ENCODE data around the gene TMBIM1.
"Not testable (repeated sequence)": the region's sequence is repeated elsewhere in the genome, so short reads cannot be mapped to it uniquely, and the experiment has no call there.

The TMBIM1 gene

DNA sequence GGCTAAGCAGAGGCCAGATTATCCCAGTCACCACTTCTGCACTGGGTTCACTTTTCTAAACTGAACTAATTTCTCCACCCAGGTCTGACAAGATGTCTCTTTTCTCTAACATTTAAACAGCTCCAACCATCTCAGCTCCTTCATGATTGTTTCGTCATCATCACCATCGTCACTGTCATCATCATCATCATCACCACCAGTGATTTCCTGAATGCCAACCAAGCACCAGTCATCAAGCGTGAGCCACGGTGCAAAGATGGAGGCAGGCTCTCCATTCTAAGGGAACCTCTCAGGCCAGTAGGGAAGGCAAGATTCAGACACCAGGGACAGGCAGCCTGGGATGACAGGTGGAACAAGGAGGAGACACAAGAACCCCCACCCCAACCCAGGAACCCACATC lies 25.5 kb upstream of the TMBIM1 start:
- Histone ChIP-seq H3K27ac (ENCODE audit: low read length) (no peak overlapping the region), H3K4me1 (ENCODE audit: control insufficient read depth, insufficient read depth, low read length) (peaks cover 3% of the 10 kb centered on the region; the same call in 1 of the 2 replicates), H3K4me3 (ENCODE audit: low read length) (no peak overlapping the region), H3K9me3 (ENCODE audit: control insufficient read depth, insufficient read depth, low read length) (no peaks in the 10 kb centered on the region), H3K36me3 (ENCODE audit: control insufficient read depth, insufficient read depth, low read length) (no peaks in the 10 kb centered on the region), H3K27me3 (ENCODE audit: control insufficient read depth, insufficient read depth, low read length) (no peaks in the 10 kb centered on the region)
- no CpG with 5 or more reads among the region's 4 CpGs for WGBS (ENCODE audit: insufficient coverage, insufficient read length)
- no peak for DNase-seq (ENCODE audit: low read depth, low spot score)

GRCh38 chr2:218317303-218317630 lies 25.0 kb upstream of the TMBIM1 start:
- Histone ChIP-seq H3K4me1 (ENCODE audit: control insufficient read depth, insufficient read depth, low read length) (peaks cover under 1% of the 10 kb centered on the region; the same call in 1 of the 2 replicates), H3K36me3 (ENCODE audit: control insufficient read depth, insufficient read depth, low read length) (no peaks in the 10 kb centered on the region), H3K27ac (ENCODE audit: low read length) (no peak overlapping the region), H3K9me3 (ENCODE audit: control insufficient read depth, insufficient read depth, low read length) (no peaks in the 10 kb centered on the region), H3K27me3 (ENCODE audit: control insufficient read depth, insufficient read depth, low read length) (no peaks in the 10 kb centered on the region), H3K4me3 (ENCODE audit: low read length) (no peak overlapping the region)
- DNase-seq (ENCODE audit: low read depth, low spot score) = no peak
- no CpG with 5 or more reads among the region's 1 CpG for WGBS (ENCODE audit: insufficient coverage, insufficient read length)

- no peak overlapping the region for H3K4me3 ChIP-seq (ENCODE audit: low read length)
- DNase-seq (ENCODE audit: low read depth, low spot score) = no peak
- H3K27ac ChIP-seq (ENCODE audit: low read length) = no peak overlapping the region
- H3K4me1 ChIP-seq (ENCODE audit: control insufficient read depth, insufficient read depth, low read length) = no peaks in the 10 kb centered on the region
- WGBS (ENCODE audit: insufficient coverage, insufficient read length) = no CpG with 5 or more reads among the region's 8 CpGs
- no peaks in the 10 kb centered on the region for H3K36me3 ChIP-seq (ENCODE audit: control insufficient read depth, insufficient read depth, low read length)
- no peaks in the 10 kb centered on the region for H3K27me3 ChIP-seq (ENCODE audit: control insufficient read depth, insufficient read depth, low read length)
- H3K9me3 ChIP-seq (ENCODE audit: control insufficient read depth, insufficient read depth, low read length) = no peaks in the 10 kb centered on the region
Measured at GRCh38 chr2:218315397-218315796, 23.1 kb upstream of the TMBIM1 start.

GRCh38 chr2:218314764-218315163 lies 22.5 kb upstream of the TMBIM1 start:
- H3K4me3 ChIP-seq (ENCODE audit: low read length); H3K4me1 ChIP-seq (ENCODE audit: control insufficient read depth, insufficient read depth, low read length); H3K27me3 ChIP-seq (ENCODE audit: control insufficient read depth, insufficient read depth, low read length); DNase-seq (ENCODE audit: low read depth, low spot score); H3K27ac ChIP-seq (ENCODE audit: low read length); H3K36me3 ChIP-seq (ENCODE audit: control insufficient read depth, insufficient read depth, low read length); H3K9me3 ChIP-seq (ENCODE audit: control insufficient read depth, insufficient read depth, low read length): not testable (repeated sequence)
- WGBS (ENCODE audit: insufficient coverage, insufficient read length) = no CpG with 5 or more reads among the region's 4 CpGs

GRCh38 chr2:218313356-218313755 lies 21.1 kb upstream of the TMBIM1 start:
- no peak for DNase-seq (ENCODE audit: low read depth, low spot score)
- Histone ChIP-seq H3K9me3 (ENCODE audit: control insufficient read depth, insufficient read depth, low read length) (no peaks in the 10 kb centered on the region), H3K27me3 (ENCODE audit: control insufficient read depth, insufficient read depth, low read length) (no peaks in the 10 kb centered on the region), H3K4me3 (ENCODE audit: low read length) (no peak overlapping the region), H3K4me1 (ENCODE audit: control insufficient read depth, insufficient read depth, low read length) (no peaks in the 10 kb centered on the region), H3K36me3 (ENCODE audit: control insufficient read depth, insufficient read depth, low read length) (no peaks in the 10 kb centered on the region), H3K27ac (ENCODE audit: low read length) (no peak overlapping the region)
- WGBS (ENCODE audit: insufficient coverage, insufficient read length) = no CpG with 5 or more reads among the region's 1 CpG

- no peak for DNase-seq (ENCODE audit: low read depth, low spot score)
- Histone ChIP-seq H3K36me3 (ENCODE audit: control insufficient read depth, insufficient read depth, low read length) (no peaks in the 10 kb centered on the region), H3K9me3 (ENCODE audit: control insufficient read depth, insufficient read depth, low read length) (no peaks in the 10 kb centered on the region), H3K4me1 (ENCODE audit: control insufficient read depth, insufficient read depth, low read length) (no peaks in the 10 kb centered on the region), H3K27me3 (ENCODE audit: control insufficient read depth, insufficient read depth, low read length) (no peaks in the 10 kb centered on the region), H3K4me3 (ENCODE audit: low read length) (no peak overlapping the region), H3K27ac (ENCODE audit: low read length) (no peak overlapping the region)
- WGBS (ENCODE audit: insufficient coverage, insufficient read length) = no CpG with 5 or more reads among the region's 2 CpGs
Measured at GRCh38 chr2:218312267-218312756, 20.0 kb upstream of the TMBIM1 start.

DNA sequence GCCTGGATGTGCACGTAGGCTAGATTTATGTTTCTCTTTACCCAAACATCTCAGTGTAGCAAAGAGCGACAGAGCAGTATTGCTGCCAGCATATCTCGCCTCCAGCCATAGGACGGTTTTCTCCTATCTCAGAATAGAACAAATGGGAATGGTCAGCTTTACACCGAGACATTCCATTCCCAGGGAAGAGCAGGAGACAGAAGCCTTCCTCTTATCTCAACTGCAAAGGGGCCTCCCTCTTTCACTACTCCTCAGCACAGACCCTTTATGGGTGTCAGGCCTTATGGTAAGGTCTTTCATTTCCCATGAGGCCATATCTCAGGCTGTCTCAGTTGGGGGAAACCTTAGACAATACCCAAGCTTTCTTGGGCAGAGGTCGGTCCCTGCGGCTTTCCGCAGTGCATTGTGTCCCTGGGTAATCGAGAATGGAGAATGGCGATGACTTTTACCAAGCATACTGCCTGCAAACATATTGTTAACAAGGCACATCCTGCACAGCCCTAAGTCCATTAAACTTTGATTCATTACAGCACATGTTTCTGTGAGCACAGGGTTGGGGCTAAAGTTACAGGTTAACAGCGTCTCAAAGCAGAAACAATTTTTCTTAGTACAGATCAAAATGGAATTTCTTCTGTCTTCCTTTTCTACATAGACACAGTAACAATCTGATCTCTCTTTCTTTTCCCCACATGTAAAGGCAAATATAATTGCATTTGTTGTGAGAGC lies 19.4 kb upstream of the TMBIM1 start:
- not testable (repeated sequence) for H3K4me1 ChIP-seq (ENCODE audit: control insufficient read depth, insufficient read depth, low read length); H3K27ac ChIP-seq (ENCODE audit: low read length); H3K27me3 ChIP-seq (ENCODE audit: control insufficient read depth, insufficient read depth, low read length); H3K4me3 ChIP-seq (ENCODE audit: low read length); DNase-seq (ENCODE audit: low read depth, low spot score); H3K9me3 ChIP-seq (ENCODE audit: control insufficient read depth, insufficient read depth, low read length); H3K36me3 ChIP-seq (ENCODE audit: control insufficient read depth, insufficient read depth, low read length)
- no CpG with 5 or more reads among the region's 11 CpGs for WGBS (ENCODE audit: insufficient coverage, insufficient read length)

DNA sequence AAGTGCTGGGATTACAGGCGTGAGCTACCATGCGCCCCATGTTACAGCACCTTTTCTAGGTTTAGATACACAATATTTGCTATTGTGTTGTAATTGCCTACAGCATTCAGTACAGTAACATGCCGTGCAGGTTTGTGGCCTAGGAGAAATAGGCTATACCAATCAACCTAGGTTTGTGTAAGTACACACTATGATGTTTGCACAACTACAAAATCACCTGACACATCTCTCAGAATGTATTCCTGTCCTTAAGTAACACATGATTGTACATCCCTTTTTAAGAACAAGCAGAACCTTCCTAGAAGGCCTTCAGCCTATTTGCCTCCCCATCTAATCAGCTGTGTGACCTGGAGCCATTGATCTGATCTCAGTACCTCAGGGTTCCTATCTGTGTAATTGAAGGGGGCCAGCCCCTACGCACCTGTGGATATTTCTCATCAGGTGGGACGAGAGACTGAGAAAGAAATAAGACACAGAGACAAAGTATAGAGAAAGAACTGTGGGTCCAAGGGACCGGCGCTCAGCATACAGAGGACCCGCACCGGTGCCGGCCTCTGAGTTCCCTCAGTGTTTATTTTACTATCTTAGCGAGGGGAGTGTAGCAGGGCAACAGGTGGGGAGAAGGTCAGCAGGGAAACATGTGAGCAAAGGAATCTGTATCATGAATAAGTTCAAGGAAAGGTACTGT lies 18.7 kb upstream of the TMBIM1 start:
- H3K4me3 ChIP-seq (ENCODE audit: low read length) = no peak overlapping the region
- no peaks in the 10 kb centered on the region for H3K4me1 ChIP-seq (ENCODE audit: control insufficient read depth, insufficient read depth, low read length)
- no peak overlapping the region for H3K27ac ChIP-seq (ENCODE audit: low read length)
- no peak for DNase-seq (ENCODE audit: low read depth, low spot score)
- no peaks in the 10 kb centered on the region for H3K36me3 ChIP-seq (ENCODE audit: control insufficient read depth, insufficient read depth, low read length)
- no CpG with 5 or more reads among the region's 11 CpGs for whole genome bisulfite sequencing (ENCODE audit: insufficient coverage, insufficient read length)
- H3K9me3 ChIP-seq (ENCODE audit: control insufficient read depth, insufficient read depth, low read length) = no peaks in the 10 kb centered on the region
- no peaks in the 10 kb centered on the region for H3K27me3 ChIP-seq (ENCODE audit: control insufficient read depth, insufficient read depth, low read length)

DNA sequence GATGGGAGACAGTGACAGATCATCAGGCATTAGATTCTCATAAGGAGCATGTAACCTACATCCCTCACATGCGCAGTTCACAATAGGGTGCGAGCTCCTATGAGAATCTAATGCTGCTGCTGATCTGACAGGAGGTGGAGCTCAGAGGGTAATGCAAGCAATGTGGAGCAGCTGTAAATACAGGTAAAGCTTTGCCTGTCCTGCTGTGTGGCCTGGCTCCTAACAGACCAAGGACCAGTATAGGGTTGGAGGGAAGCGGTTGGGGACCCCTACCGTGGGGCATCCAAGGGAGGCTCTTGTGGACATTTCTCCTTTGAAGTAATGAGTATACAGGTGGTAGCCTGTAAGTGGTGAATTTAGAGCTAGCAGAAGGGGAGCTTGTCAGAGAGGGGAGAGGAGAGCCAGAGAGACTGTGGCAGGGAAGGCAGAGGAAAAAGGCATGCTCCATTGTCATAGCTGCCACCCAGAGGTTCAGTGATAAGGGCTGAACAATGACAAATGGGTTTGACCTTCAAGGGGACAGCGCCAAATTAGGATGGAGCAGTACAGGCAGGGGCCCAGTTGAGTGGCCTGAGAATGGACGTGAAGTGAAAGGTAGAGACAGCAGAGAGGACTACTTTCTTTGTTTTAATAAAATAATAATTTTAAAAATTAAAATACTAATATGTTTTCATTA lies 15.2 kb upstream of the TMBIM1 start:
- Histone ChIP-seq H3K4me3 (ENCODE audit: low read length) (no peak overlapping the region), H3K36me3 (ENCODE audit: control insufficient read depth, insufficient read depth, low read length) (no peaks in the 10 kb centered on the region), H3K9me3 (ENCODE audit: control insufficient read depth, insufficient read depth, low read length) (no peaks in the 10 kb centered on the region), H3K27ac (ENCODE audit: low read length) (no peak overlapping the region), H3K4me1 (ENCODE audit: control insufficient read depth, insufficient read depth, low read length) (no peaks in the 10 kb centered on the region), H3K27me3 (ENCODE audit: control insufficient read depth, insufficient read depth, low read length) (no peaks in the 10 kb centered on the region)
- no peak for DNase-seq (ENCODE audit: low read depth, low spot score)
- WGBS (ENCODE audit: insufficient coverage, insufficient read length) = no CpG with 5 or more reads among the region's 6 CpGs

- H3K27me3 ChIP-seq (ENCODE audit: control insufficient read depth, insufficient read depth, low read length) = no peaks in the 10 kb centered on the region
- WGBS (ENCODE audit: insufficient coverage, insufficient read length) = no CpG with 5 or more reads among the region's 9 CpGs
- no peaks in the 10 kb centered on the region for H3K4me1 ChIP-seq (ENCODE audit: control insufficient read depth, insufficient read depth, low read length)
- no peaks in the 10 kb centered on the region for H3K9me3 ChIP-seq (ENCODE audit: control insufficient read depth, insufficient read depth, low read length)
- no peak overlapping the region for H3K4me3 ChIP-seq (ENCODE audit: low read length)
- no peak for DNase-seq (ENCODE audit: low read depth, low spot score)
- no peak overlapping the region for H3K27ac ChIP-seq (ENCODE audit: low read length)
- no peaks in the 10 kb centered on the region for H3K36me3 ChIP-seq (ENCODE audit: control insufficient read depth, insufficient read depth, low read length)
Measured at GRCh38 chr2:218306184-218306920, 14.0 kb upstream of the TMBIM1 start.
